AG20443 (cell line): ENCODE results near the gene SYTL4.
A peak's percentile ranks its signal among the peaks of the same experiment; 100 is the strongest.

Experiments
- DNase-seq: peaks from one replicate; pipeline ENCODE4 v3.0.0; 2012; ENCODE audit warnings: low spot score, mixed read lengths

SYTL4 gene

DNA sequence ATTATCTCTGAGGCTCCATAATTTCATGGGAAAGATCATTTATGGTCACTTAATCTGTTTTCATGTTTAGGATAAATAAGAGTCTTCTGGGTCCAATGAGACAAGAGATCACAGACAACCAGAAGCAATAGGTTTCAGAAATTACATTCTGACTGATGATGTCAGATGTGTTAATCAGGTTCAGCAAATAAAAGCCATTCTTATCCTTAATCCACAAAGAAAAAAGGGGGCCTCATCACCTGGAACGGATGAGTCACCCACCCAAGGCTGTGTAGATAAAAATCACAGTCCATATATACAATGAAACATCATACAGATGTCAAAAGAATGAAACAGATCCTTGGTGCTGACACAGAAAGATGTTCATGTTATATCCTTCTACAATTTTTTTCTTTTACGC is 36.6 kb downstream of the SYTL4 start:
- no peak for DNase-seq

DNA sequence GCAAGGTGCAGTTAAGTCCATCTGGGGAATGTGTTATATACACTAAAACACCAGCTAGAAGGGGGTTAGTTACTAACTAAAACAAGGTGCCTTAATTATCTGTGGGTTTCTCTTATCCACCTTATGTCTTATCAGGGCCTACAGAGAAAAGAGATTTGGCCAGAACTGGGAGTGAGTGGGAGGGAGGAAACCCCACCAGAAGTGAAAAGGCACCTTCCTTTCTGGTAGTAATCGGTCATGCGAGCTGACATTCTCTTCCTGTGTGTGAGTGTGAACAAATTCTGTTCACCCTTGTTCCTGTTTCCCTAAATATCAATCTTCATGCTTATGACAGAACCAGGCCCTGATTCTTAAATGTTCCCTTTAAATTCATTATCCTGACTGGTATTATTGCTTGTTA is 44.4 kb downstream of the SYTL4 start:
- DNase-seq, result no peak

DNA sequence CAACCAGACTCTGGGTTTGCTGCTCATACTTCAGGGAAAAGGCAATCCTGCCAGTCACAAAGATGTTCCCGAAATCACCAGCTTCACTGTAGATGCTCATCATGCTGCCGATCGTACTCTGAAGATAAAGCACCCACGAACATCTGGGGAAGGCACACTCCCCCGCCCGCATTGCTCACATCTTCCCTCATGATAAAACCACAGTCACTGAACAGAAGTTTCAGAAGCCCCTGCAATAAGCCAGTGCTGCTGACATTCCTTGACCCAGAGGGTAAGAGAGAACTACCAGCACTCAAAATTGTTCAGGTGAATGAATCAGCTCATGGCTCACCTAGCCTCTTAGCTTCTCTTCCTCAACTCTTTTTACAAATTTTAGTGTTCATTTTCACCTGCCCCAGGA is 44.8 kb downstream of the SYTL4 start:
- no peak for DNase-seq

DNA sequence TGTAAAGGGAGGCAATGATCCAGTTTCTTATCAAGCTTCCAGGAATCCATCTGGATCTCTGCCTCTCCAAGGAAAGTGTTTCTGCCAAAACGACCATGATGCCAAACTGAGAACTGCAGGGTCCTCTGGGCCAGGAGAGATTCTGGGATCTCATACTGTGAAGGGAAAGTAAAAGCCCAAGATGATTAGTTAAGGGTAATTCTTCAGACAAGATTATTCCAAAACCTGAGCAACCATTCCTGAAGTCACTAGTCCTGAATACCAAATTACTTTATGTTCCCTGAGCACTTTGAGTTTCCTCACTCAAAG is 46.0 kb downstream of the SYTL4 start:
- DNase-seq, result no peak

DNA sequence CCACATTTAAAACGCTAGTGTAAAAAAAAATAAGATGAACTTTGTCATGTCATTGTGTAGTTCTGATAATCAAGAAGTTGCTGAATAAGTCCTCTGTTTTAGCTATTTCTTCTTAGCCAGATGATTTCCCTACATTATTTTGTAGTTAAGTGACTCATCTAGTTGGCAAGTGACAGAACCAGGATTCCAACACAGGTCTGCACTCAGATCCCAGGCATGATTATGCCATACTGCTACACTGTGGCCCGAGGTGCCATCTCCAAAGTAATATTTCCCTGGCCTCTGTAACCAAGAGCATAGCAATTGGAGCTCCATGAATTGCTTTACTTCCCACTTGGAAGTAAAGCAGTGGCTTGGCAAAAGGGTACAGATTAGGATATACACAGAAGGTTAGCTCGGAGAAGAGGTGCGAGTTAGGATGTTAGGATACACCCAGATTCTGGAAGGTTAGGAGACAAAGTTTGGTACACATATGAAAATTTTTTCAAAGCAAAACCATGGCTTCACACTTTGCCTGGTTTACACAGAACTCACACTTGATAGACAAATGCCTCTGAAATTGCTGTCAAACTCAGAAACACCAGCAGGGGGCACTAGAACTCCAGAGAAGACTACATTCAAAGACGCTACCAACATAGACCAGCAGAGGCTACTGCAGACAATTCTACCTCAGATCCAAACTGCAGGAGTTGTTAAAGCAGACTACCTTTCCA is 46.5 kb downstream of the SYTL4 start:
- DNase-seq, result peak; percentile 54

DNA sequence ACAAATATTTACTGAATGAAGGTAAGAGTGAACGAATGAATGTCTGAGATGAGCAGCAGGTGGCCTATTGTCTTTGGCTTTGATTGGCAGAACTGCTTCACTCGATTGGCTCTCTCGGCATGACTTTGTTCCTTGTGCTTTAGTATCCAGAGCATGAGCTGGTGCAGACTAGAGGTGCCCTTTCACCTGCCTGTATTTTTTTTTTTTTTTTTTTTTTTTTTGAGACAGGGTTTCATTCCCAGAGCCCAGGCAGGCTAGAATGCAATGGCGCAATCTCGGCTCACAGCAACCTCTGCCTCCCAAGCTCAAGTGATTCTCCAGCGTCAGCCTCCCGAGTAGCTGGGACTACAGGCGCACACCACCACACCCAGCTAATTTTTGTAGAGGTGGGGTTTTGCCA is 49.0 kb downstream of the SYTL4 start:
- no peak for DNase-seq

DNA sequence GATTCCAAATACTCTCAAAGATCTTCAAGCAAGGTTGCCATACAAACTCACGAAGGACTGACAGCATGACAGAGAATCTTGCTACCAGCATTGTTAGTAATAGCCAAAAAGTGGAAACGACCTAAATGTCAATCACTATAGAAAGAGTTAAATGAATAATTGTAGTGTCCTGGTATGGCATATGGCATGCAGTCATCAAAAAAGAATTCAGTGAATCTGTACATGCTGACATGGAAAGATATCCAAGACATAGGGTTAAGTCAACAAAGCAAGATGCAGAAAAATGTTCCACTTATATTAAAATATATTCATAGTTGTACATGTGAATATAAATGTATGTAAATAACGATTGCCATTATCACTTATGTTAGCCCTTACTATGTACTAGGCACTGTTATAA is 50.3 kb downstream of the SYTL4 start:
- DNase-seq, result no peak

DNA sequence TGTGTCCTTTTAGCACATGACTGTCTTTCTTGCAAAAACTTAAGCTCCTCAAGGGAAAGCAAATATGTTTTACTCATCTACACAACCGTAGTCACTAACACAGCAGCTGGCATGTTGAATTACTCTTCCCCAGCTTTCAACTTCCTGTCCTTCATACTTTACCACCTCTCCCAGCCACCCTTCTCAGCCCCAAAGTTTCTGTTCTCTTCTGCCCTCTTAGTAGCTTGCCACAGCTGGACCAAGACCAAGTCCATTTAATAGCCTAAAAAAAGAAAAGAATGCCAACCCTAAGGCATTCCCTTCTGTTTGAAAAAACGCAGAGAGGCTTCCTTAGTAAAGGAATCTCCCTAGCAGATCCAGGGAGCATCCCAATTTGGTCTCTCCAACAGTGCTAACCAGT is 51.2 kb downstream of the SYTL4 start:
- peak; percentile 9 for DNase-seq

DNA sequence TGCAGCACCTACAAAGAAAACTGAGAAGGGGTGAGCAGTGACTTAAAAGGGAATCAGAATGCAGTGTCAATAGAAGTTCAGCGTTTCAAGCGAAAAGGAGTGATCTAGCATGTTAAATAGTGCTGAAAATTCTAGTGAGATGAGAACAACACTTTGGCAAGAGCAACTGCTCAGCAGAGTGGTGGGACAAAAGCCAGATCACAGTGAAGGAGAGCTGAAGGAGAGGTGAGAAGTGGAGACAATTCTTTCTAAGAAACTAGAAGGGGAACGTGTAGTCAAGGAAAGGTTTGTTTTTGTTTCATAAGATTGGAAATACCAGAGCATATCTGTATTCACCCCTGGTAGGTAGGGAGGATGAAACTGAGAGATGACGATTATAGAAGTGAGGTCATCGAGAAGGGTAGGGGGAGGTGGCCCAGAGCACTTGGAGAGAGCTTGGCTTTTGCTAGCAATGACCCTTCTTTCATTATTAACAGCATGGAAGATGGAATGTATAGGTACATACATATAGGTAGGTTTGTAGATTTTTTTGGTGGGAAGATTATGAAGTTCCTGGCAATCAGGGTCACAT is 54.2 kb downstream of the SYTL4 start:
- DNase-seq, result no peak

DNA sequence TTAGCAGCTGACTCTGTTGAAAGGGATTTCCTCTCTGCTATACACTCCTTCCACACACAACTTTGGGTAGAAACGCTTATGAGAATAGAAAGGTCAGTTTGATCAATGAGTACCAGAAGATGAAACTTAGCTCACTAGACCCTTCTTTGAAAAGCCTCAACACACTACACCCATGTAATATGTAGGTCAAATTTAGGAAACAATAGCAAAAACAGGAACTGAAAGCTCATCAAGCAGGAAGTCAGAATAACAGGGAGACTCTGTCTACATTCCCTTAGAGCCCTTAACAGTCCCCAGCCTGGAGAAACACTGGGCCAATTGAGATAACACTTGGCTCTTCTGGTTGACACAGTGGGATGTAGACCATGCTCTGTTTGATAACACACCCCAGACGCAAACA is 57.2 kb downstream of the SYTL4 start:
- no peak for DNase-seq

DNA sequence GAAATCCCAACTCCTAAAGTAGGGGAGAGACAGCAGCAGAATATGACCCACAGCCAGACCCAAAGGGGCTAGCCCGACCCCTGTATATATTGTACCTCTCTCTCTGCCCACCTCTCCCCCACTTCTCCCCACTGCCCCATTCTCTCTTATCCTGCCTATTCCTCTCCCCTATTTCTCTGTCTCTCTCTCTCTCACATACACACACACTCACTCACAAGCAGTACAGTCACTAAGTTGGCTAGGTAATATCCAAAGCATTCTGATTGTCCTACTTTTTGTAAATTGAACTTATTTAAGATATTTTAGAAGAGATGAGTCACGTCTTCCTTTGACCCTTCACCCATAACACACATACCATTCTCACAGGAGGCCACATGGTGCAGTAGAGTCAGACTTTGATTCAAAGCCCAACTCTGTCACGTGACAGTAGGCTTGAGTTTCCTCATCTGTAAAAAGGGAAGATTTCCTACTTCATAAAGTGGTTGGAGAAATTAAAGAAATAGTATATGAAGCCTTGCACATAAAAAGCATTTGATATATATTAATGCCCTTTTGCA is 58.4 kb downstream of the SYTL4 start:
- DNase-seq, result peak; percentile 29

DNA sequence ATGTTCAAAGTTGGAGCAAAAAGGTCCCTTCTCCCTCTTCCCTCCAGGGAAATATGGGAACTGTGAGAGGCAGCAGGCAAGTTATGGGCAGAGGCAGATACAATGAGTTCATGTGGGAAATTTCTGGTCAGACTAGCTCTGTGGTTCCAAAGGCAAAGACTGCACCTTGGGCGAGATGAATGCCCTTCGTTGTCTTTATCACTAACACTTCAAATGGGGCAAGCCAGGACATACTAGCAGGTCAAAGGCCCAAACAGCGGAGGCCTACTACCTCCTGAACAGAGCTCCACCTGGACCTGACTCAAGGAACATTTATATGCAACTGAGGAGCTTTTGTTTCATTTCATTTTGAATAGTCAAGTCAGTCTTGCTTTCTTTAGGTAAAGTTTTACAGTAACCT is 59.0 kb downstream of the SYTL4 start:
- DNase-seq, result no peak

DNA sequence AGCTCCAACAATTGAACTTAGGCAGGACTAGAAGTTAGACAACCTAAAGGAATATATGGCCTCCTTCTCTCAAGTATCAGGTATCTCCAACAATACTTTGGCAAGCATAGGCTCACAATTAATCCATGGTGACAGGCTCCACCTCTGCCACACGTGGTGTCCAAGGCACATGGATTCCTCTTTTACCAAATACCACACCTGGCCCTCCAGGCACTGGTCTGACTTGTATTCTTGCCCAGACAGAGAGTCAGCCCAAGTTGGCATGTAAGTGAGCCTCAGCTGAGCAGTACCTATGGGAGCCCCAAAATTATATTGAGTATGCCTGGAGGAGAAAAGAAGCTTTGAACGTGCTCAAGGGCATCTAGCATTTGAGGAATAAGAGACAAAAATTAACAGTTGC is 68.3 kb downstream of the SYTL4 start:
- DNase-seq, result no peak

DNA sequence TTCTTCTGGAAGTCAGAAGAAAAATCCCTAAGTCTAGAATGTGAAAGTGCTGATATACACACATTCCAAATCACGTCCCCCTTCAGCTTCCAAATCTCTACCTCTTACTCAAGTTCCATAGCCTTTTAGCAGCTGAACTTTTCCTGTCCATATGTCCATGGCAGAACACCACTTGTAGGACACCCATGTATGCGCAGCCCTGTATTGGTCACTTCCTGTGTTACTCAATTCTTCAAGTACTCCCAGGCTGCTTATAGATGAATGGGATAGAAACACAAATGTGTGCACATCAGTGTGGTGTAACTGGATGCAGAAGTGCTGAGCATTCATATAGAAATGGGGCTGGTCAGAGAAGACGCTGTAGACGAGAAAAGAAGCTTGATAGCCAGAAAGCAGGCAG is 69.1 kb downstream of the SYTL4 start:
- no peak for DNase-seq

DNA sequence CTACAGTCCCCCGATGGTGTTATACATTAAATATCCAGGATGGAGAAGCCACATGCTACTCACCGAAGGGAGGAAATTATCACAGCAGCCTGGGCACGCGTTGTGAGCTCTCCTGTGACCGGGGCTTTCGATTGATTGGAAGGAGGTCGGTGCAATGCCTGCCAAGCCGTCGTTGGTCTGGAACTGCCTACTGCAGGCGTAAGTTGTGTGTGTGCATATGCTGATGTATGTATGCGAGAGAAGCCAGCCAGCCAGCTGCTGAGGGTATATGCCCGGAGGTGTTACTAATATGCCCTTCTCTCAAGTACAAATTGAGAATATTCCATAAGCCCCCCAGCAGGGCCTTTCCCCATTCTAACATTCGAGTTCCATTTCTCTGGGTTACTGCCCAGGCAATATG is 69.8 kb downstream of the SYTL4 start:
- DNase-seq, result no peak

DNA sequence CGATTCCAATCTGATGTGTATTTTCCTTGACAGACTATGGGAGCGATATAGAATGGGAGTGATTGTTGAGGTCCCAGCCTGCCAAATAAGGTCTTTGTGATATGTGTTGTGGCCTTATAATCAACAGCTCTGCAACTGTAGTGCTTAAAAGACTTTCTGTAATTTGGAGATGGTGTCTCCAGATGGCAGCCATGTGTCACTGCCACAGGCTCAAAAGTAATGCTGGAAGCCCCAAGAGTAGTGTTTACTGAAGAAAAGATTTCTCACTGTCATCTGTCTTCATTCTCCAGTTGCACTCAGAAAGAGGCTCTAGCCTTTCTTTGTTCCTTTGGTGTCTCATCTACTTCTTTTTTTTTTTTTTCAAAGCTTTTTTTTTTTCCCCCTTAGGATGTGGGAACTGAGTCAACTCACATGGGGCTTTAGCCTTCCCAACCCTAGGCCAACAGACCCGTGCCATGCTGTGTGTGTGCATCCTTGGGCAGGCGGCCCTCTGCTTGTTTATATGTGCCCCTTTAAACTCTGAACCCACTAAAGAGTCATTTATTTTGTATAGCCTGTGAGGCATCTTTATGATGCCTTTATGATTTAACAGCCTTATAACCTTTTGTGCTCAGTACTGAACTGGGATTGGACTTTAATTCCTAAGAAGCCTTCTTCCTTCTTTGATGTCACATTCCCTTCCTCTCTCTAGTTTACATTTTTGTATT is 72.3 kb downstream of the SYTL4 start:
- peak; percentile 18 for DNase-seq

DNA sequence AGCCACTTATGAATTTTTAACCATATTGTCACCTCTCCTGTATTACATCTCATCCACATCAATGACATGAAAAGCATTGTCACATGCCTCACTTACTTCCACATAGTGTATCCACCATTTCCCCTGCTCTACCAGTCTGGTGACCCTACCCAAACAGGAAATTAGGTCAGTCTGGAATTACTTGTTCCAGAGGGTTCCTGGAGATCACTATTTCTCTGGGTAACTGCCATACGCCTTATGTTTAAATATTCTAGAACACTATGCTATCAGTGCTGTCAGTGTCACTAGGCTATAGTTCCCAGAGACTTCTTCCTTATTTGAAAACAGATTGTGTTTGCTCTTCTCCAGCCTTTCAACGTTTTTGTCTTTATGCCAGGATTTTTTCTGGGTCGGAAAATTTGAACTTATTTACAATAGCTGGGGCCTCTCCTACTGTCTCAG is 73.0 kb downstream of the SYTL4 start:
- DNase-seq, result no peak

DNA sequence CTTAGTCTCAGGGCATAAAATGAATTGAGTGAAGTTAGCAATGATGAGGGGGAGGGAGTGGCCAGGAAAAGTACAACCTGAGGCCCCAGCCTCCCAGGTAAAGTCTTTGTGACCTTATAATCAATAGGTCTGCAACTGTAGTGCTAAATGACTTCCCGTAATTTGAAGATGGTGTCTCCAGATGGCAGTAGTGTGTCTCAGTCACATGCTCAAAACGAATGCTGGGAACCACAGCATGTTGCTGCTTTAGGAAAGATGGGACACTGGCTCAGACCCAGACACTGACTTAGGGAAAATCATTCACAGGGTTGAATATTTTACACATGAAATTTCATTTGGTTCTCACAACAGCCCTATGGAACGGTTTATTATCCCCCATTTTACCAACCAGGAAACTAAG is 77.7 kb downstream of the SYTL4 start:
- peak; percentile 22 for DNase-seq

DNA sequence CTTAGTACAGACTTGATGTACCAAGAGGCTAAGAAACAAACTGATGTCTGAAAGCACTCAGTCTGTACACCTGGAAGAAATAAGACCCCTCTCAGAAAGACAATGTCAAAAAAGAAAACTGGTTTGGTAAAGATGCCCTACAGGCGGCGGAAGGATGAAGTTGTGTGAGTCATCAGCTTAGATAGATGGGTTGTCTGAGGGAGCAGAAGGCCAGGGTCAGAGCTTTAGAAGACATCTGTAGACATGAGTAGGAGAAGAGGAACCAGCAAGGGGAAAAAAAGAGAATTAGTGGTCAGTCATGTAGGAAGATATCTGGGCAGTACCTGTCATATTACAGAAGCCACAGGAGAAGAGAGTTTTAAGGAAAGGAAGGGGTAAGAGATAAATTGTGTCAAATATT is 79.7 kb downstream of the SYTL4 start:
- DNase-seq, result no peak

DNA sequence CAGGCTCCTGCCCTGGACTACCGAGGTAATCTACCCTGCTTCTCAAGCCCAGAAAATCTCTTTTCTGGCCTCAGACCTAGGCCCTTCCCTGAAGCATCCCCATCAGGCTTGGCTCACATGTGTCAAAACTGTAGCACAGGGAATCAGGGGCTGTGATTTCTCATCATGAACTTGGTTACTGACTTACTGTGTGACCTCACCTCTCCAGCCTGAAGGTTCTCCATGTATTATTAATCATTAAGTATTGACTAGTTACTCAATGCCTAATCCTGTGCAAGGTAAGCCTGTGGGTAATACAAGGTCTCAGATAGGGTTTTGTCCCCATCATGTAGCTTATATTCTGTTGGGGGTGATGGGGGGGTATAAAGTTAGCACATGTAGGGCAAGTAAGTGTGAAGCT is 81.1 kb downstream of the SYTL4 start:
- no peak for DNase-seq

DNA sequence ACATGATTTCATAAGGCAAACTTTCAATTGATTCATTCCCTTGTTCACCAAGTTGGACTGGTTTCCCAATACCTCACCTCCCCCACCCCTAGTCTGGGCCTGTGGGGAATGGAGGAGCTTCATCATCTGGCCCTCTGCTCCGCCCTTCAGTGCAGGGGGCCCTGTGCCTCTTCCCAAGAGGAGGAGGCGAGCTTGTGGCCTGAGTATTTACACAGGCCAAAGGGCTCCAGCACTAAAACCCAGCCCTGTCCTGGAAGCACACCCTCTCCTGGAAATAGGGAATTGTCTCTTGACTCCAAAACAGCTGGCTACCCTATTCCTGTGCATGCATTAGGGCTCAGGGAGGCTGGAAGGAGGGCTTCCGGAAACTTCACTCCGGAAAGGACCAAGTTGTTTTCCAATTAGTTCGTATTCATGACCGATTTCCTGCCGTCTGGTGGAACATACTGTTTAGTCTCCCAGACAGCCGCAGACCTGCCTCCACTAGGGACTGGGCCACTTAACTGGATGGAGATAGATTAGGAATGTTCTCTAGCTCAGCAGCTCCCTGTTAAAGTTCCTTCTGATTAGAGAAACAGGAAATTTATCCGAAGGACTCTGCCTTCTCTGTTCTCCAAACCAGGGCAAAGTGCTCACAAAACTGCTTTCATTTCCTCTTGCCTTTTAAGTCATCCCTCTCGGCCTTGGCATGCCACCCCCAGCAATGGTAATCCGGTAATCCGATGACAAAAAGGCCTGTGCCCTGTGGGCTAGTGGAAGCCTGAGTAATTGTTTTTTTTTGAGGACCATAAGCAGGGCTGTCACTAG is 82.2 kb downstream of the SYTL4 start:
- DNase-seq, result peak; percentile 83
